HCT116 (cell line): ENCODE data around the gene MTOR. TPM values are rescaled to one million over a fixed set of nuclear protein-coding genes. Genes with fewer than 3 reads are reported as not detected.

Experiments used
- ATAC-seq: fragments of 200-7000 bp; cut with Tn5 transposase; 2 replicates; pipeline ENCODE4 v1.9.1; 2020; ENCODE audit warnings: mild to moderate bottlenecking, moderate library complexity
- BruUV-seq: library from RNA; stranded (reverse); fragments of 400-500 nt; replicated peaks from 2 replicates; lab custom pipeline; 2021; lab: Mats Ljungman, UMichigan
- CTCF ChIA-PET: fragments of 300-600 bp; sonication (Branson Sonifier 250); formaldehyde crosslinking; loops from one replicate; lab custom pipeline; 2021; ENCODE audit warnings: antibody characterized with exemption; lab: Charles Lee
- POLR2A ChIA-PET: fragments of 300-600, 350-600 bp; sonication (Branson Sonifier 250); formaldehyde crosslinking; loops from one replicate; lab custom pipeline; 2021; ENCODE audit warnings: antibody characterized with exemption; lab: Charles Lee
- RAD21 ChIA-PET, 2 experiments: fragments of 300-600 bp; sonication (Branson Sonifier 250); formaldehyde crosslinking; loops; one replicate each; lab custom pipeline; 2023; ENCODE audit warnings: low total read pairs in 2 of 2; ENCODE audit not compliant: uncharacterized antibody in 2 of 2, unreplicated experiment in 2 of 2, low non-redundant PET in 1 of 2; lab: Charles Lee
- DNase-seq: peaks from one replicate; pipeline ENCODE4 v3.0.0-alpha.2; 2010; ENCODE audit warnings: low read depth, low spot score
- H2AFZ ChIP-seq: fragments of 200-600 bp; shearing (Covaris generic), sonication (generic); 2 replicates; pipeline ENCODE4 v1.6.1; 2017; ENCODE audit warnings: low read depth, mixed run types, mixed read lengths, antibody characterized with exemption, low read length; ENCODE audit not compliant: poor library complexity, severe bottlenecking
- H3K27ac ChIP-seq: 2 replicates; pipeline ENCODE4 v1.5.1; 2012; ENCODE audit warnings: low read depth, low read length
- H3K27me3 ChIP-seq: fragments of 200-600 bp; sonication (generic); 2 replicates; pipeline ENCODE4 v1.6.1; 2016; ENCODE audit warnings: mixed run types, low read length, mixed read lengths; ENCODE audit not compliant: insufficient read depth
- H3K36me3 ChIP-seq, 2 experiments: fragments of 200-500 bp in 1 of 2; fragments of 200-600 bp in 1 of 2; sonication (Bioruptor generic) in 1 of 2; sonication (generic) in 1 of 2; 2 replicates each; pipeline versions ENCODE4 v1.5.1 to v1.6.1; 2014 to 2016; ENCODE audit warnings: low read length in 2 of 2, inconsistent platforms in 1 of 2, mixed read lengths in 1 of 2, mixed run types in 1 of 2; ENCODE audit not compliant: insufficient read depth in 2 of 2, control insufficient read depth in 1 of 2
- H3K4me1 ChIP-seq, 2 experiments: fragments of 200-600 bp in 1 of 2; sonication (generic) in 1 of 2; 2 replicates each; pipeline versions ENCODE4 v1.5.1 to v1.6.1; 2012 to 2017; ENCODE audit warnings: low read length in 2 of 2, inconsistent platforms in 1 of 2, mild to moderate bottlenecking in 1 of 2, mixed read lengths in 1 of 2, mixed run types in 1 of 2, moderate library complexity in 1 of 2; ENCODE audit not compliant: insufficient read depth in 2 of 2, control insufficient read depth in 1 of 2
- H3K4me2 ChIP-seq: fragments of 200-600 bp; sonication (generic); 2 replicates; pipeline ENCODE4 v1.6.1; 2017; ENCODE audit warnings: mixed run types, low read length, mixed read lengths
- H3K4me3 ChIP-seq, 2 experiments: fragments of 200-600 bp in 1 of 2; sonication (generic) in 1 of 2; replicated peaks in 1 of 2; 2 replicates each; pipeline ENCODE4 v1.5.1; 2011 to 2016; ENCODE audit warnings: low read length in 2 of 2, control low read depth in 1 of 2, low read depth in 1 of 2, mild to moderate bottlenecking in 1 of 2, mixed read lengths in 1 of 2, mixed run types in 1 of 2
- H3K79me2 ChIP-seq: fragments of 200-600 bp; sonication (generic); 2 replicates; pipeline ENCODE4 v1.6.1; 2017; ENCODE audit warnings: mild to moderate bottlenecking, mixed run types, low read length, moderate library complexity, mixed read lengths; ENCODE audit not compliant: insufficient read depth
- H3K9ac ChIP-seq: fragments of 200-600 bp; sonication (generic); 2 replicates; pipeline ENCODE4 v1.6.1; 2016; ENCODE audit warnings: low read length, mixed read lengths
- H3K9me2 ChIP-seq: fragments of 200-600 bp; sonication (generic), shearing (Covaris generic); 2 replicates; pipeline ENCODE4 v1.6.1; 2017; ENCODE audit warnings: mixed run types, mild to moderate bottlenecking, moderate library complexity; ENCODE audit not compliant: insufficient read depth
- H3K9me3 ChIP-seq, 2 experiments: fragments of 200-500 bp in 1 of 2; fragments of 200-600 bp in 1 of 2; sonication (Bioruptor generic) in 1 of 2; sonication (generic) in 1 of 2; 2 replicates each; pipeline ENCODE4 v1.6.1; 2014 to 2017; ENCODE audit warnings: low read length in 2 of 2, mixed read lengths in 2 of 2, inconsistent platforms in 1 of 2, low read depth in 1 of 2, mild to moderate bottlenecking in 1 of 2, mixed run types in 1 of 2, moderate library complexity in 1 of 2; ENCODE audit not compliant: control insufficient read depth in 1 of 2, insufficient read depth in 1 of 2
- H4K20me1 ChIP-seq: fragments of 200-600 bp; sonication (generic), shearing (Covaris generic); 2 replicates; pipeline ENCODE4 v1.6.1; 2017; ENCODE audit warnings: mixed run types, mild to moderate bottlenecking, moderate library complexity; ENCODE audit not compliant: insufficient read depth
- CBX3 ChIP-seq: IDR thresholded peaks from 2 replicates; pipeline ENCODE4 v1.6.1; 2012; ENCODE audit warnings: low read depth
- CTCF ChIP-seq, 3 experiments: fragments of 200-600 bp in 1 of 3; sonication (generic) in 1 of 3; IDR thresholded peaks in 2 of 3; conservative IDR thresholded peaks in 1 of 3; 2 replicates each; pipeline ENCODE4 v1.5.1; 2012 to 2017; ENCODE audit warnings: low read depth in 2 of 3, low read length in 2 of 3, antibody characterized with exemption in 1 of 3, borderline replicate concordance in 1 of 3, control low read depth in 1 of 3, mild to moderate bottlenecking in 1 of 3, mixed read lengths in 1 of 3, mixed run types in 1 of 3, moderate library complexity in 1 of 3; ENCODE audit not compliant: insufficient read depth in 1 of 3
- EGR1 ChIP-seq: IDR thresholded peaks from 2 replicates; pipeline ENCODE4 v1.6.1; 2012; ENCODE audit warnings: low read depth
- EZH2 ChIP-seq: fragments of 200-600 bp; sonication (generic); IDR thresholded peaks from 2 replicates; pipeline ENCODE4 v1.6.1; 2017; ENCODE audit warnings: antibody characterized with exemption, mixed run types
- FOSL1 ChIP-seq: IDR thresholded peaks from 2 replicates; pipeline ENCODE4 v1.6.1; 2012; ENCODE audit warnings: low read depth
- JUND ChIP-seq: IDR thresholded peaks from 2 replicates; pipeline ENCODE4 v1.6.1; 2012
- MAX ChIP-seq: IDR thresholded peaks from 2 replicates; pipeline ENCODE4 v1.6.1; 2012
- POLR2A ChIP-seq: IDR thresholded peaks from 2 replicates; pipeline ENCODE4 v1.7.0; 2011; ENCODE audit warnings: borderline replicate concordance; ENCODE audit not compliant: insufficient read depth, insufficient read length; ENCODE audit errors: extremely low read depth
- POLR2AphosphoS5 ChIP-seq: IDR thresholded peaks from 2 replicates; pipeline ENCODE4 v1.6.1; 2011; ENCODE audit warnings: mild to moderate bottlenecking, low read depth, low read length, moderate library complexity
- RAD21 ChIP-seq: IDR thresholded peaks from 2 replicates; pipeline ENCODE4 v1.6.1; 2012; ENCODE audit warnings: low read depth, mild to moderate bottlenecking
- SIN3A ChIP-seq: IDR thresholded peaks from 2 replicates; pipeline ENCODE4 v1.6.1; 2012; ENCODE audit warnings: low read depth
- SP1 ChIP-seq: IDR thresholded peaks from 2 replicates; pipeline ENCODE4 v1.6.1; 2012; ENCODE audit warnings: low read depth
- SRF ChIP-seq: IDR thresholded peaks from 2 replicates; pipeline ENCODE4 v1.6.1; 2012; ENCODE audit warnings: low read depth
- ZBTB33 ChIP-seq: IDR thresholded peaks from 2 replicates; pipeline ENCODE4 v1.6.1; 2011; ENCODE audit warnings: mild to moderate bottlenecking, low read length, moderate library complexity; ENCODE audit not compliant: insufficient replicate concordance; ENCODE audit errors: extremely low read depth
- ZFX ChIP-seq: fragments of 450-650 bp; IDR thresholded peaks from 2 replicates; pipeline ENCODE4 v1.6.1; 2017
- ZNF274 ChIP-seq: fragments of 200-500 bp; sonication (Bioruptor generic); IDR thresholded peaks from 2 replicates; pipeline ENCODE4 v1.6.1; 2014; ENCODE audit warnings: mild to moderate bottlenecking, low read depth, low read length, inconsistent platforms
- intact Hi-C: fragments of 100-400 bp; cut with micrococcal nuclease; formaldehyde crosslinking; loops from 2 replicates; pipeline ENCODE4 v1.10.0; 2022
- total RNA-seq: library from RNA; stranded (reverse); gene quantifications from one replicate; pipeline ENCODE4 v1.2.1, GENCODE V29; 2021; ENCODE audit not compliant: unreplicated experiment

Gene MTOR
- total RNA-seq, 1 experiment from 2014 or later = 42.2 TPM

- H3K9me3 ChIP-seq = no peaks in the 10 kb centered on the region
- H3K9ac ChIP-seq = no peak overlapping the region
- TF ChIP-seq CBX3 (no peak), POLR2AphosphoS5 (no peak), SIN3A (no peak), FOSL1 (no peak), SP1 (no peak), ZNF274 (no peak), RAD21 (no peak), JUND (no peak), SRF (no peak), EZH2 (no peak), EGR1 (no peak), MAX (no peak)
- TF ChIP-seq, all 23 proteins: peak for 0
- ChIA-PET POLR2A (no interaction called here), CTCF (no interaction called here), RAD21 (no interaction called here)
- Histone ChIP-seq H3K79me2 (no peaks in the 10 kb centered on the region), H3K27me3 (no peaks in the 10 kb centered on the region), H3K4me2 (no peak overlapping the region), H2AFZ (no peak overlapping the region), H3K27ac (no peak overlapping the region), H3K9me2 (no peaks in the 10 kb centered on the region), H3K4me3 (no peak overlapping the region), H4K20me1 (no peaks in the 10 kb centered on the region), H3K36me3 (peaks cover 9 to 29% of the 10 kb centered on the region in 2 experiments; a peak in 3 of 4 replicates), H3K4me1 (no peaks in the 10 kb centered on the region)
- no TSS peak for BruUV-seq
- ATAC-seq (no peak), DNase-seq (no peak)
- intact Hi-C loops = no loop called here
Measured at GRCh38 chr1:11134898-11135266, 127.5 kb downstream of the MTOR start.

GRCh38 chr1:11134251-11134897 lies 128.0 kb downstream of the MTOR start:
- Histone ChIP-seq H3K4me1 (no peaks in the 10 kb centered on the region), H3K79me2 (no peaks in the 10 kb centered on the region), H2AFZ (no peak overlapping the region), H3K9me2 (no peaks in the 10 kb centered on the region), H3K36me3 (peaks cover 13 to 29% of the 10 kb centered on the region in 2 experiments; a peak in 3 of 4 replicates), H3K9me3 (no peaks in the 10 kb centered on the region), H3K27me3 (no peaks in the 10 kb centered on the region), H3K4me2 (no peak overlapping the region), H3K9ac (no peak overlapping the region), H4K20me1 (no peaks in the 10 kb centered on the region), H3K27ac (no peak overlapping the region), H3K4me3 (no peak overlapping the region)
- intact Hi-C loops = no loop called here
- no peak for DNase-seq
- TF ChIP-seq ZFX (no peak), ZBTB33 (no peak), SP1 (no peak), CTCF (IDR thresholded peaks at IDR 0.05 in 2 of 3, conservative IDR thresholded peaks at IDR 0.05 in 1 of 3; ENCODE audit: borderline replicate concordance in 1 of 3, insufficient read depth in 1 of 3, low read depth in 2 of 3, low read length in 2 of 3) (no peak), ZNF274 (no peak), POLR2A (no peak), FOSL1 (no peak)
- no TSS peak for BruUV-seq
- ATAC-seq = no peak
- ChIA-PET CTCF (no interaction called here), RAD21 (no interaction called here), POLR2A (no interaction called here)
